HCT116 (cell line): Measurements from ENCODE around the gene KCNQ1OT1. TPM values are rescaled to one million over a fixed set of nuclear protein-coding genes. Genes with fewer than 3 reads are reported as not detected.

Experiments
- ATAC-seq: fragments of 200-7000 bp; cut with Tn5 transposase; 2 replicates; pipeline ENCODE4 v1.9.1; 2020; ENCODE audit warnings: mild to moderate bottlenecking, moderate library complexity
- BruUV-seq: library from RNA; stranded (reverse); fragments of 400-500 nt; replicated peaks from 2 replicates; lab custom pipeline; 2021; lab: Mats Ljungman, UMichigan
- CTCF ChIA-PET: fragments of 300-600 bp; sonication (Branson Sonifier 250); formaldehyde crosslinking; loops from one replicate; lab custom pipeline; 2021; ENCODE audit warnings: antibody characterized with exemption; lab: Charles Lee
- POLR2A ChIA-PET: fragments of 300-600, 350-600 bp; sonication (Branson Sonifier 250); formaldehyde crosslinking; loops from one replicate; lab custom pipeline; 2021; ENCODE audit warnings: antibody characterized with exemption; lab: Charles Lee
- RAD21 ChIA-PET, 2 experiments: fragments of 300-600 bp; sonication (Branson Sonifier 250); formaldehyde crosslinking; loops; one replicate each; lab custom pipeline; 2023; ENCODE audit warnings: low total read pairs in 2 of 2; ENCODE audit not compliant: uncharacterized antibody in 2 of 2, unreplicated experiment in 2 of 2, low non-redundant PET in 1 of 2; lab: Charles Lee
- DNase-seq: peaks from one replicate; pipeline ENCODE4 v3.0.0-alpha.2; 2010; ENCODE audit warnings: low read depth, low spot score
- H2AFZ ChIP-seq: fragments of 200-600 bp; shearing (Covaris generic), sonication (generic); 2 replicates; pipeline ENCODE4 v1.6.1; 2017; ENCODE audit warnings: low read depth, mixed run types, mixed read lengths, antibody characterized with exemption, low read length; ENCODE audit not compliant: poor library complexity, severe bottlenecking
- H3K27ac ChIP-seq: 2 replicates; pipeline ENCODE4 v1.5.1; 2012; ENCODE audit warnings: low read depth, low read length
- H3K27me3 ChIP-seq: fragments of 200-600 bp; sonication (generic); 2 replicates; pipeline ENCODE4 v1.6.1; 2016; ENCODE audit warnings: mixed run types, low read length, mixed read lengths; ENCODE audit not compliant: insufficient read depth
- H3K36me3 ChIP-seq, 2 experiments: fragments of 200-500 bp in 1 of 2; fragments of 200-600 bp in 1 of 2; sonication (Bioruptor generic) in 1 of 2; sonication (generic) in 1 of 2; 2 replicates each; pipeline versions ENCODE4 v1.5.1 to v1.6.1; 2014 to 2016; ENCODE audit warnings: low read length in 2 of 2, inconsistent platforms in 1 of 2, mixed read lengths in 1 of 2, mixed run types in 1 of 2; ENCODE audit not compliant: insufficient read depth in 2 of 2, control insufficient read depth in 1 of 2
- H3K4me1 ChIP-seq, 2 experiments: fragments of 200-600 bp in 1 of 2; sonication (generic) in 1 of 2; 2 replicates each; pipeline versions ENCODE4 v1.5.1 to v1.6.1; 2012 to 2017; ENCODE audit warnings: low read length in 2 of 2, inconsistent platforms in 1 of 2, mild to moderate bottlenecking in 1 of 2, mixed read lengths in 1 of 2, mixed run types in 1 of 2, moderate library complexity in 1 of 2; ENCODE audit not compliant: insufficient read depth in 2 of 2, control insufficient read depth in 1 of 2
- H3K4me2 ChIP-seq: fragments of 200-600 bp; sonication (generic); 2 replicates; pipeline ENCODE4 v1.6.1; 2017; ENCODE audit warnings: mixed run types, low read length, mixed read lengths
- H3K4me3 ChIP-seq, 2 experiments: fragments of 200-600 bp in 1 of 2; sonication (generic) in 1 of 2; replicated peaks in 1 of 2; 2 replicates each; pipeline ENCODE4 v1.5.1; 2011 to 2016; ENCODE audit warnings: low read length in 2 of 2, control low read depth in 1 of 2, low read depth in 1 of 2, mild to moderate bottlenecking in 1 of 2, mixed read lengths in 1 of 2, mixed run types in 1 of 2
- H3K79me2 ChIP-seq: fragments of 200-600 bp; sonication (generic); 2 replicates; pipeline ENCODE4 v1.6.1; 2017; ENCODE audit warnings: mild to moderate bottlenecking, mixed run types, low read length, moderate library complexity, mixed read lengths; ENCODE audit not compliant: insufficient read depth
- H3K9ac ChIP-seq: fragments of 200-600 bp; sonication (generic); 2 replicates; pipeline ENCODE4 v1.6.1; 2016; ENCODE audit warnings: low read length, mixed read lengths
- H3K9me2 ChIP-seq: fragments of 200-600 bp; sonication (generic), shearing (Covaris generic); 2 replicates; pipeline ENCODE4 v1.6.1; 2017; ENCODE audit warnings: mixed run types, mild to moderate bottlenecking, moderate library complexity; ENCODE audit not compliant: insufficient read depth
- H3K9me3 ChIP-seq, 2 experiments: fragments of 200-500 bp in 1 of 2; fragments of 200-600 bp in 1 of 2; sonication (Bioruptor generic) in 1 of 2; sonication (generic) in 1 of 2; 2 replicates each; pipeline ENCODE4 v1.6.1; 2014 to 2017; ENCODE audit warnings: low read length in 2 of 2, mixed read lengths in 2 of 2, inconsistent platforms in 1 of 2, low read depth in 1 of 2, mild to moderate bottlenecking in 1 of 2, mixed run types in 1 of 2, moderate library complexity in 1 of 2; ENCODE audit not compliant: control insufficient read depth in 1 of 2, insufficient read depth in 1 of 2
- H4K20me1 ChIP-seq: fragments of 200-600 bp; sonication (generic), shearing (Covaris generic); 2 replicates; pipeline ENCODE4 v1.6.1; 2017; ENCODE audit warnings: mixed run types, mild to moderate bottlenecking, moderate library complexity; ENCODE audit not compliant: insufficient read depth
- ATF3 ChIP-seq: IDR thresholded peaks from 2 replicates; pipeline ENCODE4 v1.6.1; 2012
- CBX3 ChIP-seq: IDR thresholded peaks from 2 replicates; pipeline ENCODE4 v1.6.1; 2012; ENCODE audit warnings: low read depth
- ELF1 ChIP-seq: IDR thresholded peaks from 2 replicates; pipeline ENCODE4 v1.6.1; 2012; ENCODE audit warnings: low read depth, borderline replicate concordance
- FOSL1 ChIP-seq: IDR thresholded peaks from 2 replicates; pipeline ENCODE4 v1.6.1; 2012; ENCODE audit warnings: low read depth
- JUND ChIP-seq: IDR thresholded peaks from 2 replicates; pipeline ENCODE4 v1.6.1; 2012
- POLR2AphosphoS5 ChIP-seq: IDR thresholded peaks from 2 replicates; pipeline ENCODE4 v1.6.1; 2011; ENCODE audit warnings: mild to moderate bottlenecking, low read depth, low read length, moderate library complexity
- RAD21 ChIP-seq: IDR thresholded peaks from 2 replicates; pipeline ENCODE4 v1.6.1; 2012; ENCODE audit warnings: low read depth, mild to moderate bottlenecking
- SP1 ChIP-seq: IDR thresholded peaks from 2 replicates; pipeline ENCODE4 v1.6.1; 2012; ENCODE audit warnings: low read depth
- TCF7L2 ChIP-seq: IDR thresholded peaks from 2 replicates; pipeline ENCODE4 v1.7.0; 2011; ENCODE audit warnings: borderline replicate concordance, inconsistent platforms; ENCODE audit not compliant: insufficient read depth, insufficient read length; ENCODE audit errors: extremely low read depth
- YY1 ChIP-seq: IDR thresholded peaks from 2 replicates; pipeline ENCODE4 v1.6.1; 2011; ENCODE audit warnings: low read length, low read depth, moderate library complexity, mild to moderate bottlenecking; ENCODE audit not compliant: insufficient replicate concordance; ENCODE audit errors: extremely low read depth
- intact Hi-C: fragments of 100-400 bp; cut with micrococcal nuclease; formaldehyde crosslinking; loops from 2 replicates; pipeline ENCODE4 v1.10.0; 2022
- total RNA-seq: library from RNA; stranded (reverse); gene quantifications from one replicate; pipeline ENCODE4 v1.2.1, GENCODE V29; 2021; ENCODE audit not compliant: unreplicated experiment
- TF ChIP-seq, protein P1 (sequence below): IDR thresholded peaks from 2 replicates; pipeline ENCODE4 v1.6.1; 2012; ENCODE audit warnings: low read depth

The KCNQ1OT1 gene
- total RNA-seq, 1 experiment from 2014 or later = 1.1 TPM

DNA sequence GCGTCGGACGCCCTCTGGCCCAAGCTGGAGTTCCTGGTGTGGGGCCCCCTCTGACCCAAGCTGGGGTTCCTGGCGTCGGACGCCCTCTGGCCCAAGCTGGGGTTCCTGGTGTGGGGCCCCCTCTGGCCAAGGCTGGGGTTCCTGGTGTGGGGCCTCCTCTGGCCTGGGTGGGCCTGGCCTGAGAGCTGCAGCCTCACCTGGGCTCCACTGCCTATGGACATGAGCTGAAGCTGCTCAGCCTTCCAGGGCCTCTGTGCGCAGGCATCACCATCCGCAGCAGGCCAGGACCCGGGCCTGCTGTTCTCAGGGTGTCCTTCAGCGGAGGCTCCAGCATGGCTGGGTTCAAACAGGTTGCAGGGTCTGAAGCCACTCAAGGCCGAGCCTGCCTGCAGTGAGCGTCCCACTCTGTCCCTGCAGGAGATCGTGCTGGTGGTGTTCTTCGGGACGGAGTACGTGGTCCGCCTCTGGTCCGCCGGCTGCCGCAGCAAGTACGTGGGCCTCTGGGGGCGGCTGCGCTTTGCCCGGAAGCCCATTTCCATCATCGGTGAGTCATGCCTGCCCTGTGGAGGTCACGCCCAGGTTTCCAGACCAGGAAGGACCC lies 129.5 kb downstream of the KCNQ1OT1 start (continued):
- TF ChIP-seq ATF3 = no peak
- TF ChIP-seq ELF1 = no peak
- TF ChIP-seq CBX3 = no peak
- no peak for TF ChIP-seq TCF7L2
- no peak for TF ChIP-seq JUND
- TF ChIP-seq SP1 = no peak
- TF ChIP-seq, all 23 proteins: peak for 0

DNA sequence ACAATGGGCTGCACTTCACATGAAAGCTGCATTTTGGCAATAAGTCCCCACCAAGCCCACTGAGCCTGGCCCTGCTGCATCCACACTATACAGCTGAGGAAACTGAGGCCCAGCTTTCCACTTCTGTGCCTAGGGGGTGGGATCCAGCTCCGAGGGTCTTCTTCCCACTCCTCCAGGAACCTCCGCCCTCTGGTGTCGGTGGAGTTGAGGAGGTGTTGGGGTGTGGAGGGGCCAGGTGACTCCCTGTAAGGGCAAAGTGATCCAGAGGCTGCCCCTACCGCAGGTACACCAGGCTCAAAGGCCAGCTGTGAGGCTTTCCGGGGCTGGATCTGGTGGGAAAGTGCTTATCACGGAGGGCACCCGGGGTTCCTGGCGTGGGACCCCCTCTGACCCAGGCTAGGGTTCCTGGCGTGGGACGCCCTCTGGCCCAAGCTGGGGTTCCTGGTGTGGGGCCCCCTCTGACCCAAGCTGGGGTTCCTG lies 130.0 kb downstream of the KCNQ1OT1 start:
- no peak overlapping the region for H3K4me2 ChIP-seq
- H3K9ac ChIP-seq = no peak overlapping the region
- BruUV-seq = no TSS peak
- no peaks in the 10 kb centered on the region for H3K27me3 ChIP-seq
- H3K36me3 ChIP-seq = no peaks in the 10 kb centered on the region
- no peaks in the 10 kb centered on the region for H4K20me1 ChIP-seq
- POLR2A ChIA-PET = no interaction called here
- TF ChIP-seq YY1 (no peak), POLR2AphosphoS5 (no peak), JUND (no peak), RAD21 (no peak), FOSL1 (no peak), TCF7L2 (no peak)
- TF ChIP-seq, protein P1, sequence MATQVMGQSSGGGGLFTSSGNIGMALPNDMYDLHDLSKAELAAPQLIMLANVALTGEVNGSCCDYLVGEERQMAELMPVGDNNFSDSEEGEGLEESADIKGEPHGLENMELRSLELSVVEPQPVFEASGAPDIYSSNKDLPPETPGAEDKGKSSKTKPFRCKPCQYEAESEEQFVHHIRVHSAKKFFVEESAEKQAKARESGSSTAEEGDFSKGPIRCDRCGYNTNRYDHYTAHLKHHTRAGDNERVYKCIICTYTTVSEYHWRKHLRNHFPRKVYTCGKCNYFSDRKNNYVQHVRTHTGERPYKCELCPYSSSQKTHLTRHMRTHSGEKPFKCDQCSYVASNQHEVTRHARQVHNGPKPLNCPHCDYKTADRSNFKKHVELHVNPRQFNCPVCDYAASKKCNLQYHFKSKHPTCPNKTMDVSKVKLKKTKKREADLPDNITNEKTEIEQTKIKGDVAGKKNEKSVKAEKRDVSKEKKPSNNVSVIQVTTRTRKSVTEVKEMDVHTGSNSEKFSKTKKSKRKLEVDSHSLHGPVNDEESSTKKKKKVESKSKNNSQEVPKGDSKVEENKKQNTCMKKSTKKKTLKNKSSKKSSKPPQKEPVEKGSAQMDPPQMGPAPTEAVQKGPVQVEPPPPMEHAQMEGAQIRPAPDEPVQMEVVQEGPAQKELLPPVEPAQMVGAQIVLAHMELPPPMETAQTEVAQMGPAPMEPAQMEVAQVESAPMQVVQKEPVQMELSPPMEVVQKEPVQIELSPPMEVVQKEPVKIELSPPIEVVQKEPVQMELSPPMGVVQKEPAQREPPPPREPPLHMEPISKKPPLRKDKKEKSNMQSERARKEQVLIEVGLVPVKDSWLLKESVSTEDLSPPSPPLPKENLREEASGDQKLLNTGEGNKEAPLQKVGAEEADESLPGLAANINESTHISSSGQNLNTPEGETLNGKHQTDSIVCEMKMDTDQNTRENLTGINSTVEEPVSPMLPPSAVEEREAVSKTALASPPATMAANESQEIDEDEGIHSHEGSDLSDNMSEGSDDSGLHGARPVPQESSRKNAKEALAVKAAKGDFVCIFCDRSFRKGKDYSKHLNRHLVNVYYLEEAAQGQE = no peak
- TF ChIP-seq, all 23 proteins: peak for 0
- Histone ChIP-seq H3K4me1 (no peaks in the 10 kb centered on the region), H3K27ac (no peak overlapping the region), H3K79me2 (no peaks in the 10 kb centered on the region), H3K9me3 (no peaks in the 10 kb centered on the region), H3K9me2 (no peaks in the 10 kb centered on the region), H3K4me3 (no peak overlapping the region), H2AFZ (no peak overlapping the region)
- DNase-seq (no peak), ATAC-seq (no peak)
- intact Hi-C loops = no loop called here
- ChIA-PET RAD21 (no interaction called here), CTCF (no interaction called here)
